Panc1 (cell line): ENCODE data around the gene LRCH1. TPM values are rescaled to one million over a fixed set of nuclear protein-coding genes. Genes with fewer than 3 reads are reported as not detected.

ENCODE experiments used
- ATAC-seq: fragments of 200-7000 bp; cut with Tn5 transposase; 2 replicates; pipeline ENCODE4 v1.9.1; 2020; ENCODE audit warnings: mild to moderate bottlenecking, moderate library complexity
- BruUV-seq: library from RNA; stranded (reverse); fragments of 400-500 nt; replicated peaks from 2 replicates; lab custom pipeline; 2021; lab: Mats Ljungman, UMichigan
- CTCF ChIA-PET: fragments of 300-600 bp; sonication (Branson Sonifier 250); formaldehyde crosslinking; loops from one replicate; lab custom pipeline; 2022; ENCODE audit warnings: antibody characterized with exemption; lab: Charles Lee
- POLR2A ChIA-PET: fragments of 300-600 bp; sonication (Branson Sonifier 250); formaldehyde crosslinking; loops from one replicate; lab custom pipeline; 2022; ENCODE audit warnings: antibody characterized with exemption; lab: Charles Lee
- DNase-seq: peaks from one replicate; pipeline ENCODE4 v3.0.0-alpha.2; 2010; ENCODE audit warnings: low read depth, low spot score
- H3K27ac ChIP-seq: 2 replicates; pipeline ENCODE4 v1.5.1; 2011; ENCODE audit warnings: mild to moderate bottlenecking, low read length, inconsistent platforms
- H3K27me3 ChIP-seq: fragments of 200-500 bp; sonication (Bioruptor generic); 2 replicates; pipeline ENCODE4 v1.6.0; 2014; ENCODE audit warnings: low read length, inconsistent platforms; ENCODE audit not compliant: control insufficient read depth, insufficient read depth
- H3K36me3 ChIP-seq: fragments of 200-500 bp; sonication (Bioruptor generic); 2 replicates; pipeline ENCODE4 v1.5.1; 2014; ENCODE audit warnings: inconsistent platforms, mild to moderate bottlenecking, low read length, moderate library complexity; ENCODE audit not compliant: control insufficient read depth, insufficient read depth
- H3K4me1 ChIP-seq: 2 replicates; pipeline ENCODE4 v1.5.1; 2011; ENCODE audit warnings: inconsistent platforms, mild to moderate bottlenecking, low read length, moderate library complexity; ENCODE audit not compliant: control insufficient read depth, insufficient read depth
- H3K4me3 ChIP-seq, 2 experiments: 2 replicates each; pipeline ENCODE4 v1.5.1; 2011 to 2012; ENCODE audit warnings: low read depth in 2 of 2, low read length in 2 of 2, mild to moderate bottlenecking in 2 of 2, inconsistent platforms in 1 of 2, moderate library complexity in 1 of 2
- H3K9me3 ChIP-seq: fragments of 200-500 bp; sonication (Bioruptor generic); 2 replicates; pipeline ENCODE4 v1.5.1; 2014; ENCODE audit warnings: low read depth, mild to moderate bottlenecking, inconsistent platforms, low read length, moderate library complexity; ENCODE audit not compliant: control insufficient read depth, insufficient read depth
- POLR2AphosphoS5 ChIP-seq: IDR thresholded peaks from 2 replicates; pipeline ENCODE4 v1.6.1; 2012; ENCODE audit warnings: mild to moderate bottlenecking, low read depth, low read length, moderate library complexity
- SIN3A ChIP-seq: IDR thresholded peaks from 2 replicates; pipeline ENCODE4 v1.6.1; 2012; ENCODE audit warnings: low read depth, mild to moderate bottlenecking, low read length, moderate library complexity, borderline replicate concordance; ENCODE audit not compliant: insufficient read depth
- TCF7L2 ChIP-seq: IDR thresholded peaks from 2 replicates; pipeline ENCODE4 v1.6.1; 2011; ENCODE audit warnings: mild to moderate bottlenecking, low read depth, low read length, inconsistent platforms
- in situ Hi-C: cut with HindIII; loops from 2 replicates; pipeline ENCODE4 v1.10.0; 2016; ENCODE audit warnings: low sequenced_read_pairs, low pct_unique_long_range_greater_than_20kb
- intact Hi-C: fragments of 100-400 bp; cut with micrococcal nuclease; formaldehyde crosslinking; loops from one replicate; pipeline ENCODE4 v1.10.0; 2022; ENCODE audit not compliant: unreplicated experiment
- total RNA-seq: library from RNA; stranded (reverse); gene quantifications from one replicate; pipeline ENCODE4 v1.2.1, GENCODE V29; 2021; ENCODE audit not compliant: unreplicated experiment
- TF ChIP-seq, protein P1 (sequence below): fragments of 450-650 bp; IDR thresholded peaks from 2 replicates; pipeline ENCODE4 v1.5.1; 2017; ENCODE audit warnings: mild to moderate bottlenecking
- TF ChIP-seq, protein P2 (sequence below), 2 experiments: IDR thresholded peaks; 2 replicates each; pipeline ENCODE4 v1.6.1; 2011 to 2012; ENCODE audit warnings: low read depth in 2 of 2, control low read depth in 1 of 2, low read length in 1 of 2, mild to moderate bottlenecking in 1 of 2, moderate library complexity in 1 of 2; ENCODE audit not compliant: insufficient read depth in 1 of 2

Gene LRCH1
- total RNA-seq, 1 experiment from 2014 or later = 7.9 TPM

DNA sequence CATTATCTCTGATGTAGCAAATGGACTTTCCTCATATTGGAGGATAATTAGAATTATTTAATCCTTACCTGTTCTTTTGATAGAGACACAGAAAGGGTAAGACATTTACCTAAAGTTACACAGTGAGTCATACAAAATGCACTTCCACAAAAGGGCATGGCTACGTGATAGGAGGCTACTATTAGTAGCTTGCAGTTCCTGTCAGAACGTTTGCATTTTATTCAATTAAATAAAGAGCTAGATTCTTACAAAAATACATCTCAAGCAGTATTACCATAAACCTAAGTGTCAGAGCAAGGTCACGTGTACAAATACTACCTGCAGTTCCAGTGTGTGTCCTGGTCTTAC is 123.4 kb downstream of the LRCH1 start:
- no peak overlapping the region for H3K4me3 ChIP-seq

DNA sequence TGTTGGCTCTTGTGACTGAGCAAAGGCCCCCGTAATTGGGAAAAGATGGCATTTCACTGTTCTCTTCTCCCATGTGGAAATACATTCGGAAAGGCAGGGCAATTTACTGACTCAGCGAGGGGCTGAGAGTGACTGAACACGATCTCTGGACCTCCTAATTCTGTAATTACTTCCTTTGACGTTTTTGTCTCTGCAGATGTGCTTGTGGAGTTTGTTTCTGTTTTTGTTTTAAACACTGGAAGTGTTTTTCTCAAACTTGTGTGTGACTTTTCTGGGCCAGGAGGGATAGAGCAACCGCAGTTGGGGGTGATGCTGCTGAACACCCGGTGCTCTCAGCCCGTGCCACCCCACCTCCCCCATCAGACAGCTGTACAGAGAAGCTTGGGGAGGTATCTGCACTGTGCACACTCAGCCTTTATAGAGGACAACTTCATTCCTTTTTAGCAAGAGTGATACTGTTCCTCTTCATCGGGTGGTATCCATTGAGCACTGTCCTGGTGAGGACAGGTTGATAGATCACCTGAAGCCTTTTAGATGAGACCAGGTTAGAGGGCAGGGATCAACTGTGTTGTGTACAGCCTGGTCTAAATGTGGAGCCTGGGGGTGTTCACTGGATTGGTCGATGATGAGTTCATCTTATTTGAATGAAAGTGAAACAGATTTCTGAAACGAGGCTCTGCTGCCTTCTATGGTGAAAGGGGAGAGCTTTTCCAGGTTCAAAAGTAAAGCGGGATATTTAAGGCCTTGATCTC is 126.6 kb downstream of the LRCH1 start:
- ChIA-PET POLR2A (no interaction called here), CTCF (no interaction called here)
- no peak for DNase-seq
- Histone ChIP-seq H3K4me1 (no peaks in the 10 kb centered on the region), H3K27me3 (no peaks in the 10 kb centered on the region), H3K36me3 (no peaks in the 10 kb centered on the region; the same call in 1 of the 2 replicates), H3K9me3 (no peaks in the 10 kb centered on the region), H3K4me3 (no peak overlapping the region), H3K27ac (no peak overlapping the region; the same call in 1 of the 2 replicates)
- TF ChIP-seq, protein P1, sequence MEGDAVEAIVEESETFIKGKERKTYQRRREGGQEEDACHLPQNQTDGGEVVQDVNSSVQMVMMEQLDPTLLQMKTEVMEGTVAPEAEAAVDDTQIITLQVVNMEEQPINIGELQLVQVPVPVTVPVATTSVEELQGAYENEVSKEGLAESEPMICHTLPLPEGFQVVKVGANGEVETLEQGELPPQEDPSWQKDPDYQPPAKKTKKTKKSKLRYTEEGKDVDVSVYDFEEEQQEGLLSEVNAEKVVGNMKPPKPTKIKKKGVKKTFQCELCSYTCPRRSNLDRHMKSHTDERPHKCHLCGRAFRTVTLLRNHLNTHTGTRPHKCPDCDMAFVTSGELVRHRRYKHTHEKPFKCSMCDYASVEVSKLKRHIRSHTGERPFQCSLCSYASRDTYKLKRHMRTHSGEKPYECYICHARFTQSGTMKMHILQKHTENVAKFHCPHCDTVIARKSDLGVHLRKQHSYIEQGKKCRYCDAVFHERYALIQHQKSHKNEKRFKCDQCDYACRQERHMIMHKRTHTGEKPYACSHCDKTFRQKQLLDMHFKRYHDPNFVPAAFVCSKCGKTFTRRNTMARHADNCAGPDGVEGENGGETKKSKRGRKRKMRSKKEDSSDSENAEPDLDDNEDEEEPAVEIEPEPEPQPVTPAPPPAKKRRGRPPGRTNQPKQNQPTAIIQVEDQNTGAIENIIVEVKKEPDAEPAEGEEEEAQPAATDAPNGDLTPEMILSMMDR = no peak
- TF ChIP-seq TCF7L2 = no peak
- no peak for TF ChIP-seq POLR2AphosphoS5
- TF ChIP-seq SIN3A = no peak
- TF ChIP-seq, protein P2, sequence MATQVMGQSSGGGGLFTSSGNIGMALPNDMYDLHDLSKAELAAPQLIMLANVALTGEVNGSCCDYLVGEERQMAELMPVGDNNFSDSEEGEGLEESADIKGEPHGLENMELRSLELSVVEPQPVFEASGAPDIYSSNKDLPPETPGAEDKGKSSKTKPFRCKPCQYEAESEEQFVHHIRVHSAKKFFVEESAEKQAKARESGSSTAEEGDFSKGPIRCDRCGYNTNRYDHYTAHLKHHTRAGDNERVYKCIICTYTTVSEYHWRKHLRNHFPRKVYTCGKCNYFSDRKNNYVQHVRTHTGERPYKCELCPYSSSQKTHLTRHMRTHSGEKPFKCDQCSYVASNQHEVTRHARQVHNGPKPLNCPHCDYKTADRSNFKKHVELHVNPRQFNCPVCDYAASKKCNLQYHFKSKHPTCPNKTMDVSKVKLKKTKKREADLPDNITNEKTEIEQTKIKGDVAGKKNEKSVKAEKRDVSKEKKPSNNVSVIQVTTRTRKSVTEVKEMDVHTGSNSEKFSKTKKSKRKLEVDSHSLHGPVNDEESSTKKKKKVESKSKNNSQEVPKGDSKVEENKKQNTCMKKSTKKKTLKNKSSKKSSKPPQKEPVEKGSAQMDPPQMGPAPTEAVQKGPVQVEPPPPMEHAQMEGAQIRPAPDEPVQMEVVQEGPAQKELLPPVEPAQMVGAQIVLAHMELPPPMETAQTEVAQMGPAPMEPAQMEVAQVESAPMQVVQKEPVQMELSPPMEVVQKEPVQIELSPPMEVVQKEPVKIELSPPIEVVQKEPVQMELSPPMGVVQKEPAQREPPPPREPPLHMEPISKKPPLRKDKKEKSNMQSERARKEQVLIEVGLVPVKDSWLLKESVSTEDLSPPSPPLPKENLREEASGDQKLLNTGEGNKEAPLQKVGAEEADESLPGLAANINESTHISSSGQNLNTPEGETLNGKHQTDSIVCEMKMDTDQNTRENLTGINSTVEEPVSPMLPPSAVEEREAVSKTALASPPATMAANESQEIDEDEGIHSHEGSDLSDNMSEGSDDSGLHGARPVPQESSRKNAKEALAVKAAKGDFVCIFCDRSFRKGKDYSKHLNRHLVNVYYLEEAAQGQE (IDR thresholded peaks at IDR 0.05; ENCODE audit: insufficient read depth in 1 of 2, low read depth in 2 of 2, low read length in 1 of 2) = no peak
- in situ Hi-C loops = no loop called here
- no peak for ATAC-seq
- BruUV-seq = no TSS peak
- intact Hi-C loops = no loop called here

More for the DNA sequence above, 123.4 kb downstream of the LRCH1 start:
- H3K36me3 ChIP-seq = no peaks in the 10 kb centered on the region
- no peaks in the 10 kb centered on the region for H3K27me3 ChIP-seq
- no peak for TF ChIP-seq POLR2AphosphoS5
- no peak for TF ChIP-seq SIN3A
- in situ Hi-C loops = no loop called here
- intact Hi-C loops = no loop called here
- ATAC-seq = no peak
- H3K4me1 ChIP-seq = no peaks in the 10 kb centered on the region
- ChIA-PET CTCF (no interaction called here), POLR2A (no interaction called here)
- H3K9me3 ChIP-seq = no peaks in the 10 kb centered on the region
- no peak overlapping the region for H3K27ac ChIP-seq
- BruUV-seq = no TSS peak
- no peak for DNase-seq

DNA sequence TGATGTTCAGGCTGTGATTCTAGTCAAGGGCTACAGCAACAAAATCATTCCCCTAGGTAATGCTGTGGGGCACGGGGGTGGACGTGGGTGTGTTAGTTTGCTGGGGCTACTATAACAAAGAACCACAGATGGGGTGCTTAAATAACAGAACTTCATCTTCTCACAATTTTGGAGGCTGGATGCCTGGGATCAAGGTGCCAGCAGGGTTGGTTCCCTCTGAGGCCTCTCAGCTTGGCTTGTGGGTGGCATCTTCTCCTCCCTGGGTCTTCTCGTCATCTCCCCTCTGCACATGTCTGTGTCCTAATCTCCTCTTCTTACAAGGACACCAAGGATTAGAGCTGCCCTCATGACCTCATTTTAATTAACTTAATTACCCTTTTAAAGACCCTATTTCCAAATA is 129.0 kb downstream of the LRCH1 start:
- Histone ChIP-seq H3K27me3 (no peaks in the 10 kb centered on the region), H3K9me3 (no peaks in the 10 kb centered on the region), H3K4me3 (no peak overlapping the region), H3K36me3 (no peaks in the 10 kb centered on the region; the same call in 1 of the 2 replicates), H3K4me1 (no peaks in the 10 kb centered on the region), H3K27ac (no peak overlapping the region)
- in situ Hi-C loops = no loop called here
- ChIA-PET POLR2A (no interaction called here), CTCF (no interaction called here)
- no TSS peak for BruUV-seq
- ATAC-seq (no peak), DNase-seq (no peak)
- TF ChIP-seq TCF7L2 (no peak), POLR2AphosphoS5 (no peak), SIN3A (no peak)
- TF ChIP-seq, protein P2 (IDR thresholded peaks at IDR 0.05; ENCODE audit: insufficient read depth in 1 of 2, low read depth in 2 of 2, low read length in 1 of 2) = no peak
- TF ChIP-seq, protein P1 = no peak
- intact Hi-C loops = no loop called here
